GM18526 (cell line): ENCODE results near the gene PANK4.

Experiments used
- POLR2A ChIP-seq: IDR thresholded peaks from 3 replicates; pipeline ENCODE4 v1.6.1; 2011; ENCODE audit not compliant: insufficient read length; ENCODE audit errors: extremely low read depth

PANK4 gene

GRCh38 chr1:2547210-2548067 lies 21.0 kb upstream of the PANK4 start:
- peak; percentile 55 for TF ChIP-seq POLR2A

DNA sequence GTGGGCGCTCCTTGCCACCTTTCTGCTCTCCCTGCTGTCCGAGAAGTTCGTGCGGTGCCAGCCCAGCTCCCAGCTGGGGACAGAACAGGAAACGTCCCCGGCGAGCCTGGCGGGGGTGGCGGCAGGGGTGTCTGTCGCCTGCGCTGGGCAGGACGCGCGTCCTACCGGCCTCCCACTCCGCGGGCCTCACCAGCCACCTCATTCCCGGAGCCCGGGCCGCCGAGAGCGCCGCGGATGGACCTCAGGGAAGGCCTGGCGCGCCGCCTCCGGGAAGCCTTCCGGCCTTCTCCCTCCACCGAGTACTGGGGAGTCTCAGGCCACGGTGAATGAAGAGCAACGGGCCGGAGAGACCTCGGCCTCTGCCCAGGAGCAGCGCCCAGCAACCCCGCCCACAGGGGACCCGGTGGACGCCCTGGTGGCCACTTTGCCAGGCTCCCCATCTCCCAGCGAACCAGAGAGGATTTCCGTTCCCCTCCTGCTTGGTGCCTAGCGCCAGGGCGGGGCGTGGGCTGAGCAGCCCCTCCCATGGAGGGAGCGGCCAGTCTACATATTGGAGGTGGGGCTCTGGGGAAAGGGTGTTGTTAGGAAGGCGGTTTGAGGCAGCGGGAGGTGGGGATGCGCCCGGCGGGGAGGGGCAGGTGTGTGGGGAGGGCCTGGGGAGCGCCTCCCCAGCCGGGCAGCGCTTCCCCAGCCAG lies 20.3 kb upstream of the PANK4 start:
- no peak for TF ChIP-seq POLR2A

DNA sequence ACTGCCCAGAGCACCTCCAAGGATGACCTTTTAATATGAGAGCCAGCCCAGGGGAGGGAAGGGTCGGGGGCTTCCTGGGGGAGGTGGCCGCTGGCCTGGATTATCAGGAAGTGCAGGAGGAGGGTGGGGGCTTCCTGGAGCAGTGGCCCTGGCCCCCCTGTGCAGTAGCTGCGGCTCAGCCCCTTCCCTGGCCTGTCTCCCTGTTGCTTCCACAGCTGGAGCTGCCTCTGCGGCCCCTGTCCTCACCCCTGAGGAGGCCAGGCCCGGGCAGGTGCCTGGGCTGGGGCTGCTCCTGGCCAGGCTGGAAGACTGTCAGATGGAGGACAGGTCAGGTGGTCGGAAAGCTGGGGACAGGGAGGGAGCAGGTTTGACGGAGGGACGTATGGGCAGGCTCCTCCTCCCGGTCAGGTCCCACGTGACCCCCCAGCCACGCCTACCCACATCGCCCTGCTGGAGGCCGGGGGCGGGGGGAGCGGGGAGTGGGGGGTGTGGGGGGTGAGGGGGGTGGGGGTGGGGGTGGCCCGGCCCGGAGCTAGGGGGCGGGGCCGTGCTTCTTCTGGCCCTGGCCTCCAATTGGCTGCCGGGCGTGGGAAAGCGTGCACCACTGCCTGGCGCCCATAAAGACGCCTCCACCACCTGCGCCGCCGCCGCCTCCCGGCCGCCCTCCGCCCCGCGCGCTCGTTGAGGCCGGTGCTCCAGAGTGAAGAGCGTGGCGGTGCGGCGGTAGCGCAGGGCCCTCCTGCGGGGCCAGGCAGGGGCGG lies 19.5 kb upstream of the PANK4 start:
- TF ChIP-seq POLR2A = peak; percentile 98

GRCh38 chr1:2544875-2545640 lies 18.7 kb upstream of the PANK4 start:
- TF ChIP-seq POLR2A = no peak

DNA sequence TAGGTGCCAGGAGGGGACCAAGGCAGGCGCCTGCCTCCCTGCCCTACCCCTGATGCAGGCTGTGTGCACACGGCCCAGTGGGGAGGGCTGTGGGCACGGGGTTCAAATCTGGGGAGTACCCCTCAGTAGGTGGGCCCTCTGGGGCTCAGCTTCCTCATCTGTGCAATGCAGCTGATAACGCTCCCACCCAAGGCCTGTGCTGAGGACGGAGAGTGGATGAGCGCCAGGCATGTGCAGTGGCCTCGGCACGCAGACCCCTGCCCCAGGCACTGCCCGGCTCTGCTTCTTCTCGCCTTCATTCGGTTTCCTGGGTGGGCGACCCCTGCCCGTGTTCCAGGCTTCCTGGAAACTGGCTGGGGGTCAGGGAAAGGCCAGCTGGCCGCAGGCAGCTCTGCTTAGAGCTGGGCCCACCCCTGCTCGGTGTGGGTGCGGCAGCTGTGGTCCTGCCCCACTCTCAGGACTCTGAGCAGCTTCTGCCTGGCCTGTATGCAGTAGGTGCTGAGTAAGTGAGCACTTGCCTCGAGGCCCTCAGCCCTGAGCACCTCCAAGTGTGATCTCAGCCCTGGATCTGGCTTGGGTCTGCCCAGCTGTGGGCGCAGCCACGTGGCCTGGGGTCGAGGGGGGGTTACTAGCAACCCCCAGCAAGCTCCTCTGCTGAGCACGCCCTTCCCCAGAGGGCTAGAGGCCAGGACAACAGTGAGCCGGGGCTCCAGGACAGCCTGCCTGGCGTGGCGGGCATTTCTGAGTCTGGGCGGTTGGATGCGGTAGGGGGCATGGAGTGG lies 17.9 kb upstream of the PANK4 start:
- no peak for TF ChIP-seq POLR2A

DNA sequence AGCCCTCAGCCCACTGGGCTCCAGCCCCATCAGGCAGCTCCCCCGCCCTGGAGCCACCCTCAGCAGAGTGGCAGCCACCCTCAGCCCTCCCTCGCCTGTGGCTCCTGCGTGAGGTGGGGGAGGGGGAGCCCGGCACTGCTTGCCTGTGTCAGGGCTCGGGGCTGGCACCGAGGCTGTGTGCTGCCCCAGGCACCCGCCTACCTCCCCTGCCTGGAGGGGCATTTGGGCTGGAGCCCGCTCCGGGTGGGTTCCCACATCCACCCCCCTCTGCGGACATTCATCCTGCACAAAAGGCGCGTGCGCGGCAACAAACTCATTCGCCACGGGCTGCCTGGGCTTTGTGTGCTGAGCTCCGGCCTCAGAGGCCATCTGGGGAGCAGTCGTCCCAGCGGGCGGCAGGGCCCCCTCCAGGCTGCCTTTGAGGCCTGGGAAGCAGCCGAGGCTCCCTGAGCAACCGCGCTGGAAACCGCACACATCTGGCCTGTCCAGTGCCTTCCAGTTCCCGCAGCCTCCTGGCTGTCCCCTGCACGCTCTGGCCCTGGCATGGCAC lies 17.2 kb upstream of the PANK4 start:
- no peak for TF ChIP-seq POLR2A

GRCh38 chr1:2542246-2542915 lies 16.0 kb upstream of the PANK4 start:
- TF ChIP-seq POLR2A = no peak

- no peak for TF ChIP-seq POLR2A
Measured at GRCh38 chr1:2541619-2542245, 15.3 kb upstream of the PANK4 start.

- no peak for TF ChIP-seq POLR2A
Measured at GRCh38 chr1:2540816-2541492, 14.6 kb upstream of the PANK4 start.

- no peak for TF ChIP-seq POLR2A
Measured at GRCh38 chr1:2539312-2539907, 13.0 kb upstream of the PANK4 start.

GRCh38 chr1:2538872-2539271 lies 12.5 kb upstream of the PANK4 start:
- no peak for TF ChIP-seq POLR2A

GRCh38 chr1:2538376-2538775 lies 12.0 kb upstream of the PANK4 start:
- TF ChIP-seq POLR2A = no peak
